ENCODE measurements around the gene GGT5.
"Not testable (repeated sequence)": the region's sequence is repeated elsewhere in the genome, so short reads cannot be mapped to it uniquely, and the experiment has no call there.

The GGT5 gene

GRCh38 chr22:24203856-24204255 lies 41.0 kb downstream of the GGT5 start:
- DNase-seq (ENCODE audit: low read depth): not testable (repeated sequence)

- no peak for DNase-seq (ENCODE audit: low read depth)
These were observed 42.9 kb downstream of the GGT5 start for GRCh38 chr22:24201681-24202614.

GRCh38 chr22:24200619-24201212 lies 44.2 kb downstream of the GGT5 start:
- DNase-seq (ENCODE audit: low read depth): peak; percentile 90

- no peak for DNase-seq (ENCODE audit: low read depth)
These were observed 46.2 kb downstream of the GGT5 start for GRCh38 chr22:24198682-24199052.

- DNase-seq (ENCODE audit: low read depth): no peak
These were observed 53.0 kb downstream of the GGT5 start for GRCh38 chr22:24191893-24192292.

GRCh38 chr22:24191381-24191841 lies 53.5 kb downstream of the GGT5 start:
- no peak for DNase-seq (ENCODE audit: low read depth)

GRCh38 chr22:24190596-24191208 lies 54.2 kb downstream of the GGT5 start:
- no peak for DNase-seq (ENCODE audit: low read depth)

GRCh38 chr22:24190159-24190540 lies 54.7 kb downstream of the GGT5 start:
- DNase-seq (ENCODE audit: low read depth): no peak

- peak; percentile 56 for DNase-seq (ENCODE audit: low read depth)
These were observed 55.4 kb downstream of the GGT5 start for GRCh38 chr22:24189249-24190158.

- no peak for DNase-seq (ENCODE audit: low read depth)
These were observed 56.1 kb downstream of the GGT5 start for GRCh38 chr22:24188705-24189248.

- DNase-seq (ENCODE audit: low read depth): no peak
These were observed 56.9 kb downstream of the GGT5 start for GRCh38 chr22:24187731-24188644.

- no peak for DNase-seq (ENCODE audit: low read depth)
These were observed 57.8 kb downstream of the GGT5 start for GRCh38 chr22:24186892-24187670.

GRCh38 chr22:24186352-24186740 lies 58.5 kb downstream of the GGT5 start:
- no peak for DNase-seq (ENCODE audit: low read depth)

GRCh38 chr22:24185501-24186351 lies 59.2 kb downstream of the GGT5 start:
- no peak for DNase-seq (ENCODE audit: low read depth)

- DNase-seq (ENCODE audit: low read depth): no peak
These were observed 59.8 kb downstream of the GGT5 start for GRCh38 chr22:24185001-24185500.

GRCh38 chr22:24184057-24184798 lies 60.7 kb downstream of the GGT5 start:
- DNase-seq (ENCODE audit: low read depth): no peak

- no peak for DNase-seq (ENCODE audit: low read depth)
These were observed 61.4 kb downstream of the GGT5 start for GRCh38 chr22:24183321-24184031.

Data from fibroblast of gingiva (primary cell).